Parathyroid adenoma (tissue), 2 donors: ENCODE measurements around the gene SPATA2.

Experiments used
- H2AFZ ChIP-seq: fragments of 300-600 bp; sonication (generic); one replicate; pipeline ENCODE4 v1.7.0; 2017; ENCODE audit warnings: antibody characterized with exemption, mild to moderate bottlenecking
- H3K27ac ChIP-seq: fragments of 300-600 bp; sonication (generic); one replicate; pipeline ENCODE4 v1.7.0; 2017
- H3K27me3 ChIP-seq: fragments of 300-600 bp; sonication (generic); one replicate; pipeline ENCODE4 v1.7.0; 2017; ENCODE audit warnings: low read length; ENCODE audit not compliant: control insufficient read depth, insufficient read depth
- H3K36me3 ChIP-seq: fragments of 300-600 bp; sonication (generic); one replicate; pipeline ENCODE4 v1.7.0; 2017; ENCODE audit warnings: low read length; ENCODE audit not compliant: control insufficient read depth, insufficient read depth
- H3K4me1 ChIP-seq: fragments of 300-600 bp; sonication (generic); one replicate; pipeline ENCODE4 v1.7.0; 2017; ENCODE audit warnings: control low read depth
- H3K4me2 ChIP-seq: fragments of 300-600 bp; sonication (generic); one replicate; pipeline ENCODE4 v1.7.0; 2017; ENCODE audit warnings: low read length
- H3K4me3 ChIP-seq: fragments of 300-600 bp; sonication (generic); one replicate; pipeline ENCODE4 v1.7.0; 2017; ENCODE audit warnings: low read depth, low read length
- H3K79me2 ChIP-seq: fragments of 300-600 bp; sonication (generic); one replicate; pipeline ENCODE4 v1.7.0; 2017; ENCODE audit warnings: control low read depth
- H3K9ac ChIP-seq: fragments of 300-600 bp; sonication (generic); one replicate; pipeline ENCODE4 v1.7.0; 2017; ENCODE audit warnings: mild to moderate bottlenecking
- H3K9me3 ChIP-seq: fragments of 300-600 bp; sonication (generic); one replicate; pipeline ENCODE4 v1.7.0; 2017; ENCODE audit warnings: low read length; ENCODE audit not compliant: control insufficient read depth
- TF ChIP-seq, protein P1 (sequence below): fragments of 300-600 bp; sonication (generic); IDR thresholded peaks from one replicate; pipeline ENCODE4 v1.7.0; 2017; ENCODE audit warnings: antibody characterized with exemption, mild to moderate bottlenecking
- donor health status: primary hyperparathyroidism.

SPATA2 gene

DNA sequence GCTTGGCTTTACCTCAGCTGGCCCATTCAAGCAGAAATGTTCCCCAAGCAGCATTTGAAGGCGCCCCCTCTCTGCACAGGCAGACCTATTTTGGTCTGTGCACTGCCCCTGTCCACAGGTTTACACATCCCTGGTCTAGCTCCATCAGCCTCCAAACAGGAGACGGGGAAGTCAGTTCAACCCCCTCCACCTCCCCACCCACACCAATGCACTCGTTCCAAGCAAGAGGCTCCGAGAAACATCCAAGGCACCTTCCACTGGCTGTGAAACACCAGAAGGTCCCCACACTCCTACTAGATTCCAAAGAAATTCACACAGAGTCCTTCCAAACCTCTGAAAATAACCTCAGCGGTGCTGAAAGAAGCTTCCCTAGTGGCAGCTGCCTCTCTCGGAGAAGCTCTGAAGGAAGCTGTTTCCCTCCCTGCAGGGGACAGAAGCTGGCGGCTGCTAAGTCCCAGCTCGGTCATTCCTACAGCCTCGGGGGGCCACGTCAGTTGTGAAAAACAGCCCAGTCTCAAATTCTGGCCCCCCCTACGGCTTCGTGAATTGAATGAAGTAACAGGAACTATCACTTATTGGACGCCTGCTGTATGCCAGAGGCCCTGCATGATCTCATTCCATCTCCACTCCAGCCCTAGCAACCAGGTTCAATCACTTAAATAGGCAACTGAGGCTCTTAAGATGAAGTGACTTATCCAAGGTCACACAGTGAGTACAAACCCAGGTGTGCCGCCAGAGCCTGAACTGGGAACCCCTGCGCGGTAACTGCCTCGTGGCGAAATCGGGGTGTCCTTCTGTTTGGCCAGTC is 815 bp downstream of the SPATA2 start:
- TF ChIP-seq, protein P1, sequence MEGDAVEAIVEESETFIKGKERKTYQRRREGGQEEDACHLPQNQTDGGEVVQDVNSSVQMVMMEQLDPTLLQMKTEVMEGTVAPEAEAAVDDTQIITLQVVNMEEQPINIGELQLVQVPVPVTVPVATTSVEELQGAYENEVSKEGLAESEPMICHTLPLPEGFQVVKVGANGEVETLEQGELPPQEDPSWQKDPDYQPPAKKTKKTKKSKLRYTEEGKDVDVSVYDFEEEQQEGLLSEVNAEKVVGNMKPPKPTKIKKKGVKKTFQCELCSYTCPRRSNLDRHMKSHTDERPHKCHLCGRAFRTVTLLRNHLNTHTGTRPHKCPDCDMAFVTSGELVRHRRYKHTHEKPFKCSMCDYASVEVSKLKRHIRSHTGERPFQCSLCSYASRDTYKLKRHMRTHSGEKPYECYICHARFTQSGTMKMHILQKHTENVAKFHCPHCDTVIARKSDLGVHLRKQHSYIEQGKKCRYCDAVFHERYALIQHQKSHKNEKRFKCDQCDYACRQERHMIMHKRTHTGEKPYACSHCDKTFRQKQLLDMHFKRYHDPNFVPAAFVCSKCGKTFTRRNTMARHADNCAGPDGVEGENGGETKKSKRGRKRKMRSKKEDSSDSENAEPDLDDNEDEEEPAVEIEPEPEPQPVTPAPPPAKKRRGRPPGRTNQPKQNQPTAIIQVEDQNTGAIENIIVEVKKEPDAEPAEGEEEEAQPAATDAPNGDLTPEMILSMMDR: no peak

GRCh38 chr20:49913399-49914047 is 1.8 kb downstream of the SPATA2 start:
- Histone ChIP-seq H3K9ac (no peak overlapping the region), H2AFZ (no peak overlapping the region), H3K79me2 (peaks cover 54% of the 10 kb centered on the region), H3K4me3 (no peak overlapping the region), H3K27me3 (no peaks in the 10 kb centered on the region), H3K27ac (no peak overlapping the region), H3K4me1 (peaks cover 26% of the 10 kb centered on the region), H3K9me3 (no peaks in the 10 kb centered on the region), H3K4me2 (peak overlapping the region; percentile 96), H3K36me3 (no peaks in the 10 kb centered on the region)
- TF ChIP-seq, protein P1: no peak

More for the DNA sequence above, 815 bp downstream of the SPATA2 start:
- Histone ChIP-seq H3K9me3 (no peaks in the 10 kb centered on the region), H3K4me2 (peak overlapping the region; percentile 96), H3K4me3 (peak overlapping the region; percentile 99), H3K79me2 (peaks cover 51% of the 10 kb centered on the region), H2AFZ (peak overlapping the region; percentile 92), H3K36me3 (no peaks in the 10 kb centered on the region), H3K4me1 (peaks cover 26% of the 10 kb centered on the region), H3K9ac (peak overlapping the region; percentile 77), H3K27ac (peak overlapping the region; percentile 99), H3K27me3 (no peaks in the 10 kb centered on the region)

- Histone ChIP-seq H2AFZ (no peak overlapping the region), H3K9me3 (no peaks in the 10 kb centered on the region), H3K79me2 (peaks cover 60% of the 10 kb centered on the region), H3K4me2 (no peak overlapping the region), H3K4me1 (peaks cover 19% of the 10 kb centered on the region), H3K27me3 (no peaks in the 10 kb centered on the region), H3K9ac (no peak overlapping the region), H3K27ac (no peak overlapping the region), H3K36me3 (no peaks in the 10 kb centered on the region), H3K4me3 (no peak overlapping the region)
- TF ChIP-seq, protein P1: no peak
Observed at GRCh38 chr20:49910340-49910706, 5.0 kb downstream of the SPATA2 start.

DNA sequence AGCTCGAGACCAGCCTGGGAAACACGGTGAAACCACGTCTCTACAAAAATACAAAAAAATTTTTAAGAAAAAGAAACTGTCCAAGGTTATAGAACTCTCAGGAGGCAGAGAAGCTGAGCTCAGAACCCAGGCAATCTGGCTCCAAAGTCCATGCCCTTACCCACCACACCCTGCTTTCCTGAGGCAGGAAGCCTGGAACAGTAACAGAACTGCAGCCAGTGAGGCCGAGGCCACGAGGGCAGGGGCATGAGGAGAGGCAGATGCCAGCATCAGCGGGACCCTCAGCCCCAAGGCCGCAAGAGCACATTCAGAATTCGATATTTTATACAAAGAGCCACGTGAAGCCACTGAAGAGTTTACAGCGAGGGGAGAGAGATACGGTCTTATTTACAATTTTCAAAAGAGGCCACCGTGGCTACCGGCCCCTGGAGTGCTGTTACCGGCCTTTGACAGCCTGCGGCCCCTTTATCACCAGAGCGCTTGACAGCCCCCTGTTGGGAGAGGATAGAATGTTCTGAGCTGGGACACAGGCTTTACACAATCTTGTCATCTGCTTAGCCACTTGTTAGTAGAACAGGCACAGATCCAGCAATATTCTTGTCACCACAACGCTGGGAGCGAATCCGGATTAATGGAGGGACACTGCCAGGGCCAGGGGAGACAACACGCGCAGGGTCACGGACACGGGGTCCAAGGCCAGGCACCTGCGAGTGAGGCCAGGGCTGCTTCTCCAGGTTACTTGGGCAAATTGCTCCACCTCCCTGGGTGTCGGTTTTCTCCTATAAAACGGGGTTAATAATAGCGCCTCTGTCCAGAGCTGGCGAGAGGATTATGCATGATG is 5.6 kb downstream of the SPATA2 start:
- H3K4me1 ChIP-seq: peaks cover 19% of the 10 kb centered on the region
- H3K9ac ChIP-seq: no peak overlapping the region
- H3K4me3 ChIP-seq: no peak overlapping the region
- H3K27ac ChIP-seq: peak overlapping the region; percentile 12
- H2AFZ ChIP-seq: no peak overlapping the region
- H3K27me3 ChIP-seq: no peaks in the 10 kb centered on the region
- H3K36me3 ChIP-seq: no peaks in the 10 kb centered on the region
- no peak overlapping the region for H3K4me2 ChIP-seq
- TF ChIP-seq, protein P1: peak; percentile 9
- H3K9me3 ChIP-seq: no peaks in the 10 kb centered on the region
- H3K79me2 ChIP-seq: peaks cover 54% of the 10 kb centered on the region
